Activated T-cell treated with anti-CD3 and anti-CD28 coated beads, Interleukin-2, amount 50 U/mL, for 1 hour (primary cell): ENCODE data around the gene BMERB1.
"Not testable (repeated sequence)": the region's sequence is repeated elsewhere in the genome, so short reads cannot be mapped to it uniquely, and the experiment has no call there.

Experiments used
- DNase-seq: peaks from one replicate; pipeline ENCODE4 v3.0.0-alpha.2; 2020

The BMERB1 gene

GRCh38 chr16:15566095-15566494 lies 131.7 kb downstream of the BMERB1 start:
- DNase-seq = no peak

- no peak for DNase-seq
These were observed 133.4 kb downstream of the BMERB1 start for GRCh38 chr16:15567823-15568222.

- DNase-seq = not testable (repeated sequence)
These were observed 136.3 kb downstream of the BMERB1 start for GRCh38 chr16:15570666-15571065.

GRCh38 chr16:15571557-15571956 lies 137.2 kb downstream of the BMERB1 start:
- no peak for DNase-seq

- DNase-seq = no peak
These were observed 138.1 kb downstream of the BMERB1 start for GRCh38 chr16:15572329-15573001.

GRCh38 chr16:15573274-15573895 lies 139.0 kb downstream of the BMERB1 start:
- no peak for DNase-seq

GRCh38 chr16:15573896-15574613 lies 139.7 kb downstream of the BMERB1 start:
- not testable (repeated sequence) for DNase-seq

GRCh38 chr16:15574614-15574948 lies 140.2 kb downstream of the BMERB1 start:
- no peak for DNase-seq

GRCh38 chr16:15575293-15576049 lies 141.1 kb downstream of the BMERB1 start:
- no peak for DNase-seq

GRCh38 chr16:15576960-15577958 lies 142.9 kb downstream of the BMERB1 start:
- no peak for DNase-seq

- no peak for DNase-seq
These were observed 144.4 kb downstream of the BMERB1 start for GRCh38 chr16:15578824-15579223.

GRCh38 chr16:15581127-15581815 lies 146.9 kb downstream of the BMERB1 start:
- DNase-seq = no peak

- no peak for DNase-seq
These were observed 149.1 kb downstream of the BMERB1 start for GRCh38 chr16:15583526-15583925.

GRCh38 chr16:15585956-15586355 lies 151.6 kb downstream of the BMERB1 start:
- DNase-seq = no peak

- DNase-seq = no peak
These were observed 152.3 kb downstream of the BMERB1 start for GRCh38 chr16:15586716-15587115.

GRCh38 chr16:15587152-15587825 lies 152.9 kb downstream of the BMERB1 start:
- DNase-seq = no peak

GRCh38 chr16:15592324-15592723 lies 157.9 kb downstream of the BMERB1 start:
- DNase-seq = peak; percentile 43

GRCh38 chr16:15593235-15593634 lies 158.8 kb downstream of the BMERB1 start:
- no peak for DNase-seq

GRCh38 chr16:15594711-15595320 lies 160.4 kb downstream of the BMERB1 start:
- DNase-seq = no peak

GRCh38 chr16:15597135-15597534 lies 162.7 kb downstream of the BMERB1 start:
- no peak for DNase-seq
